Common myeloid progenitor, CD34-positive (primary cell): ENCODE measurements around the gene CPT1B.

Source experiments
- CTCF ChIA-PET: fragments of 350-600 bp; sonication (Branson Sonifier 250); formaldehyde crosslinking; loops from one replicate; lab custom pipeline; 2021; ENCODE audit warnings: antibody characterized with exemption; lab: Charles Lee
- POLR2A ChIA-PET: fragments of 350-600 bp; sonication (Branson Sonifier 250); formaldehyde crosslinking; loops from one replicate; lab custom pipeline; 2021; ENCODE audit warnings: antibody characterized with exemption; lab: Charles Lee
- DNase-seq, 3 donors: peaks; one replicate each; pipeline versions ENCODE4 v3.0.0 to v3.0.0-alpha.2; 2013
- H3K27ac ChIP-seq, 2 experiments: 1 replicate in 1 of 2; 2 replicates in 1 of 2; pipeline ENCODE4 v1.7.0; 2013; ENCODE audit warnings: inconsistent platforms in 2 of 2, low read length in 2 of 2, mild to moderate bottlenecking in 2 of 2, low read depth in 1 of 2, moderate library complexity in 1 of 2; ENCODE audit not compliant: severe bottlenecking in 2 of 2, insufficient read depth in 1 of 2, poor library complexity in 1 of 2
- H3K27me3 ChIP-seq, 5 experiments: replicated peaks in 2 of 5; 1 replicate in 3 of 5; 2 replicates in 2 of 5; pipeline versions ENCODE4 v1.6.1 to v1.7.0; 2013; ENCODE audit warnings: low read length in 4 of 5, mild to moderate bottlenecking in 2 of 5, moderate library complexity in 2 of 5, inconsistent platforms in 1 of 5; ENCODE audit not compliant: insufficient read depth in 5 of 5, control insufficient read depth in 4 of 5
- H3K36me3 ChIP-seq, 4 experiments: 1 replicate in 2 of 4; 2 replicates in 2 of 4; pipeline versions ENCODE4 v1.6.1 to v1.7.0; 2013; ENCODE audit warnings: low read length in 3 of 4, control low read depth in 1 of 4, mild to moderate bottlenecking in 1 of 4; ENCODE audit not compliant: control insufficient read depth in 4 of 4, insufficient read depth in 4 of 4
- H3K4me1 ChIP-seq, 4 experiments: 1 replicate in 3 of 4; 2 replicates in 1 of 4; pipeline versions ENCODE4 v1.6.1 to v1.7.1; 2013; ENCODE audit warnings: low read length in 3 of 4, mild to moderate bottlenecking in 3 of 4, control low read depth in 1 of 4, inconsistent platforms in 1 of 4, moderate library complexity in 1 of 4; ENCODE audit not compliant: control insufficient read depth in 4 of 4, insufficient read depth in 4 of 4; ENCODE audit errors: control extremely low read depth in 1 of 4
- H3K4me3 ChIP-seq, 7 experiments: 1 replicate in 4 of 7; 2 replicates in 3 of 7; pipeline versions ENCODE4 v1.5.1 to v1.7.0; 2013; ENCODE audit warnings: mild to moderate bottlenecking in 7 of 7, low read length in 6 of 7, moderate library complexity in 6 of 7, inconsistent platforms in 2 of 7, low read depth in 2 of 7, control low read depth in 1 of 7; ENCODE audit not compliant: insufficient read depth in 4 of 7, control insufficient read depth in 1 of 7; ENCODE audit errors: extremely low read depth in 1 of 7
- H3K9me3 ChIP-seq, 5 experiments: 1 replicate in 4 of 5; 2 replicates in 1 of 5; pipeline versions ENCODE4 v1.6.1 to v1.7.1; 2013; ENCODE audit warnings: low read length in 4 of 5, mild to moderate bottlenecking in 2 of 5, inconsistent platforms in 1 of 5, low read depth in 1 of 5, moderate library complexity in 1 of 5; ENCODE audit not compliant: control insufficient read depth in 4 of 5, insufficient read depth in 2 of 5; ENCODE audit errors: control extremely low read depth in 1 of 5
- WGBS: methylation state at CpG from one replicate; pipeline ENCODE4 v1.1.5; 2013; ENCODE audit not compliant: insufficient coverage; 5-methylcytosine and 5-hydroxymethylcytosine counted together

The CPT1B gene

GRCh38 chr22:50576070-50576469 is 2.2 kb downstream of the CPT1B start:
- CTCF ChIA-PET = interaction anchor here (0.9 to 4.9 kb wide), 10 partner anchors 11 to 122 kb away, joined by 3 to 42 read pairs (median 4); partner anchors contain the start of genes SCO2 and SYCE3
- Histone ChIP-seq H3K9me3 (no peaks in the 10 kb centered on the region), H3K4me1 (peaks cover 0 to 17% (median 8%) of the 10 kb centered on the region in 4 experiments), H3K4me3 (no peak overlapping the region), H3K36me3 (peaks cover 0 to 67% (median 28%) of the 10 kb centered on the region in 4 experiments), H3K27me3 (peaks cover 0 to 3% (median 0%) of the 10 kb centered on the region in 5 experiments), H3K27ac (no peak overlapping the region)
- peak; percentile 44 to 51 (median 49) for DNase-seq
- POLR2A ChIA-PET = no interaction called here
- 93% methylated on average over 3 of the region's 5 CpGs for WGBS

GRCh38 chr22:50575426-50575941 is 2.7 kb downstream of the CPT1B start:
- ChIA-PET CTCF (interaction anchor here (0.9 to 4.9 kb wide), 9 partner anchors 11 to 123 kb away, joined by 3 to 42 read pairs (median 4); partner anchors contain the start of genes SCO2 and SYCE3), POLR2A (no interaction called here)
- WGBS = 100% methylated on average over 7 of the region's 8 CpGs
- no peak overlapping the region for H3K27ac ChIP-seq
- peaks cover 0 to 17% (median 7%) of the 10 kb centered on the region in 4 experiments for H3K4me1 ChIP-seq
- peaks cover 0 to 71% (median 29%) of the 10 kb centered on the region in 4 experiments for H3K36me3 ChIP-seq
- no peak overlapping the region for H3K4me3 ChIP-seq
- peaks cover 0 to 3% (median 0%) of the 10 kb centered on the region in 5 experiments for H3K27me3 ChIP-seq
- H3K9me3 ChIP-seq = no peaks in the 10 kb centered on the region
- DNase-seq = no peak

- Histone ChIP-seq H3K9me3 (no peaks in the 10 kb centered on the region), H3K4me1 (peaks cover 0 to 17% (median 7%) of the 10 kb centered on the region in 4 experiments), H3K27me3 (peaks cover 0 to 3% (median 0%) of the 10 kb centered on the region in 5 experiments), H3K4me3 (no peak overlapping the region), H3K36me3 (peaks cover 0 to 71% (median 23%) of the 10 kb centered on the region in 4 experiments), H3K27ac (no peak overlapping the region)
- DNase-seq = no peak
- 100% methylated on average over 10 of the region's 11 CpGs for WGBS
- CTCF ChIA-PET = interaction anchor here (0.8 to 4.9 kb wide), 4 partner anchors 10 to 124 kb away, joined by 3 to 42 read pairs (median 7); partner anchors contain the start of gene SYCE3
- POLR2A ChIA-PET = no interaction called here
Measured at GRCh38 chr22:50574383-50574755, 3.9 kb downstream of the CPT1B start.

- POLR2A ChIA-PET = interaction anchor here (1.1 kb wide), 1 partner anchor 35 kb away, joined by 4 read pairs; no protein-coding TSS in a partner anchor
- Histone ChIP-seq H3K4me3 (no peak overlapping the region), H3K9me3 (no peaks in the 10 kb centered on the region), H3K27me3 (peaks cover 0 to 2% (median 0%) of the 10 kb centered on the region in 5 experiments), H3K4me1 (peaks cover 0 to 14% (median 7%) of the 10 kb centered on the region in 4 experiments), H3K36me3 (peaks cover 0 to 71% (median 23%) of the 10 kb centered on the region in 4 experiments), H3K27ac (no peak overlapping the region)
- CTCF ChIA-PET = interaction anchor here (2.7 to 3.0 kb wide), 2 partner anchors 10 to 18 kb away, joined by 11 to 14 read pairs; partner anchors contain the start of gene SYCE3
- WGBS = 97% methylated on average over 24 of the region's 26 CpGs
- no peak for DNase-seq
Measured at GRCh38 chr22:50573491-50574382, 4.5 kb downstream of the CPT1B start.

- POLR2A ChIA-PET = interaction anchor here (1.1 kb wide), 1 partner anchor 36 kb away, joined by 4 read pairs; no protein-coding TSS in a partner anchor
- DNase-seq = no peak
- Histone ChIP-seq H3K27ac (no peak overlapping the region), H3K4me3 (no peak overlapping the region), H3K27me3 (no peaks in the 10 kb centered on the region), H3K9me3 (no peaks in the 10 kb centered on the region), H3K36me3 (peaks cover 0 to 70% (median 24%) of the 10 kb centered on the region in 4 experiments), H3K4me1 (peaks cover 0 to 6% (median 4%) of the 10 kb centered on the region in 4 experiments)
- 99% methylated on average over 11 of the region's 11 CpGs for WGBS
- CTCF ChIA-PET = interaction anchor here (0.8 to 3.0 kb wide), 3 partner anchors 10 to 51 kb away, joined by 3 to 14 read pairs (median 3); partner anchors contain the start of gene SYCE3
Measured at GRCh38 chr22:50572965-50573364, 5.3 kb downstream of the CPT1B start.

- POLR2A ChIA-PET = no interaction called here
- Histone ChIP-seq H3K27ac (no peak overlapping the region), H3K9me3 (no peaks in the 10 kb centered on the region), H3K36me3 (peaks cover 0 to 66% (median 26%) of the 10 kb centered on the region in 4 experiments), H3K4me3 (no peak overlapping the region), H3K27me3 (no peaks in the 10 kb centered on the region), H3K4me1 (no peaks in the 10 kb centered on the region)
- no peak for DNase-seq
- 97% methylated on average over 26 of the region's 26 CpGs for WGBS
- CTCF ChIA-PET = interaction anchor here (1.0 to 3.0 kb wide), 4 partner anchors 8 to 49 kb away, joined by 3 to 14 read pairs (median 4); partner anchors contain the start of gene SYCE3
Measured at GRCh38 chr22:50571264-50572175, 6.7 kb downstream of the CPT1B start.
